ENCODE results near the gene GOLGA7B. TPM values are rescaled to one million over a fixed set of nuclear protein-coding genes. Genes with fewer than 3 reads are reported as not detected.
A peak's percentile ranks its signal among the peaks of the same experiment; 100 is the strongest.

Gene GOLGA7B
- total RNA-seq (2012; rRNA removed), result not detected in 2 replicates
- not detected in 2 replicates for polyA plus RNA-seq (2012; rRNA removed)
- polyA plus RNA-seq (2012; cell fraction: cytosol; rRNA removed), result not detected in 2 replicates
- 0.01 and 0.02 TPM in 2 replicates for polyA plus RNA-seq (2012; cell fraction: nucleus; rRNA removed; ENCODE audit: low replicate concordance)
- percentile 5 among the genes with signal in this experiment for Bru-seq, nascent RNA
- BruChase-seq, experiment 1, labeled RNA remaining after a 6-hour chase, result percentile 14 among the genes with signal in this experiment
- BruChase-seq, experiment 2, labeled RNA remaining after a 2-hour chase, result percentile 18 among the genes with signal in this experiment
- long read RNA-seq, result 0 reads

- H4K91ac ChIP-seq (ENCODE audit: insufficient read depth, low read depth, low read length), result no peak within 1 kb of the TSS
- ATAC-seq (ENCODE audit: low read depth) (peak; percentile 82), DNase-seq (peak; percentile 7)
- H3K9me1 ChIP-seq (ENCODE audit: insufficient read depth, low read length), result no peaks in the 10 kb centered on the region
- no peak within 1 kb of the TSS for H3K14ac ChIP-seq (replicated peaks; ENCODE audit: low read depth, low read length)
- WGBS, 2 experiments (ENCODE audit: extremely low coverage in 2 of 2, insufficient read length in 1 of 2), result 0% methylated on average over 2 of the region's 87 CpGs; no CpG with 5 or more reads in 1 of the 2 experiments
- H3K56ac ChIP-seq (ENCODE audit: extremely low read depth, insufficient read depth, low read length), result no peak within 1 kb of the TSS
- H2AK9ac ChIP-seq (replicated peaks; ENCODE audit: low read depth, low read length, poor library complexity), result no peak within 1 kb of the TSS
- H2BK20ac ChIP-seq (ENCODE audit: low read depth, low read length), result no peak within 1 kb of the TSS
- no peaks in the 10 kb centered on the region for H3K79me1 ChIP-seq (ENCODE audit: low read depth in 1 of 2, low read length in 2 of 2)
- H2BK5ac ChIP-seq (ENCODE audit: low read depth, low read length, poor library complexity, severe bottlenecking), result no peak within 1 kb of the TSS
- H4K20me1 ChIP-seq (ENCODE audit: insufficient read depth, low read length), result no peaks in the 10 kb centered on the region; the same call in 1 of the 2 replicates
- ChIA-PET CTCF (no interaction called here), POLR2A (ENCODE audit: unreplicated experiment) (interaction anchor here (0.6 kb wide), 1 partner anchor 137 kb away, joined by 4 read pairs; no protein-coding TSS in a partner anchor)
- H3K23ac ChIP-seq (ENCODE audit: low read depth, low read length), result no peak within 1 kb of the TSS
- H4K5ac ChIP-seq (ENCODE audit: low read depth, low read length), result no peak within 1 kb of the TSS
- TF ChIP-seq RCOR1 (IDR thresholded peaks at IDR 0.05; ENCODE audit: insufficient replicate concordance, low read length), result no peak
- no peak for TF ChIP-seq ELK1 (IDR thresholded peaks at IDR 0.05; ENCODE audit: borderline replicate concordance, low read depth, low read length)
- TF ChIP-seq, protein P1, sequence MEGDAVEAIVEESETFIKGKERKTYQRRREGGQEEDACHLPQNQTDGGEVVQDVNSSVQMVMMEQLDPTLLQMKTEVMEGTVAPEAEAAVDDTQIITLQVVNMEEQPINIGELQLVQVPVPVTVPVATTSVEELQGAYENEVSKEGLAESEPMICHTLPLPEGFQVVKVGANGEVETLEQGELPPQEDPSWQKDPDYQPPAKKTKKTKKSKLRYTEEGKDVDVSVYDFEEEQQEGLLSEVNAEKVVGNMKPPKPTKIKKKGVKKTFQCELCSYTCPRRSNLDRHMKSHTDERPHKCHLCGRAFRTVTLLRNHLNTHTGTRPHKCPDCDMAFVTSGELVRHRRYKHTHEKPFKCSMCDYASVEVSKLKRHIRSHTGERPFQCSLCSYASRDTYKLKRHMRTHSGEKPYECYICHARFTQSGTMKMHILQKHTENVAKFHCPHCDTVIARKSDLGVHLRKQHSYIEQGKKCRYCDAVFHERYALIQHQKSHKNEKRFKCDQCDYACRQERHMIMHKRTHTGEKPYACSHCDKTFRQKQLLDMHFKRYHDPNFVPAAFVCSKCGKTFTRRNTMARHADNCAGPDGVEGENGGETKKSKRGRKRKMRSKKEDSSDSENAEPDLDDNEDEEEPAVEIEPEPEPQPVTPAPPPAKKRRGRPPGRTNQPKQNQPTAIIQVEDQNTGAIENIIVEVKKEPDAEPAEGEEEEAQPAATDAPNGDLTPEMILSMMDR (conservative IDR thresholded peaks at IDR 0.05; ENCODE audit: low read depth, low read length), result no peak
- no peak for TF ChIP-seq NFE2L2 (IDR thresholded peaks at IDR 0.05; ENCODE audit: low read depth, low read length)
- no peak for TF ChIP-seq RAD21 (IDR thresholded peaks at IDR 0.05; ENCODE audit: low read length)
- TF ChIP-seq BHLHE40 (IDR thresholded peaks at IDR 0.05; ENCODE audit: low read depth, low read length), result no peak
- TF ChIP-seq POLR2A (IDR thresholded peaks at IDR 0.05; ENCODE audit: low read depth, low read length), result no peak
- H3K18ac ChIP-seq (ENCODE audit: low read depth, low read length), result no peak within 1 kb of the TSS
- H3K36me3 ChIP-seq (ENCODE audit: control insufficient read depth, insufficient read depth, low read length), result no peaks in the 10 kb centered on the region
- peak within 1 kb of the TSS; percentile 66 for H2AFZ ChIP-seq (replicated peaks; ENCODE audit: low read length, poor library complexity)
- no peak within 1 kb of the TSS for H2AK5ac ChIP-seq (ENCODE audit: low read depth, low read length)
- intact Hi-C loops (cut with micrococcal nuclease) (no loop called here), dilution Hi-C loops (cut with HindIII; ENCODE audit: low sequenced_read_pairs, unreplicated experiment) (no loop called here), in situ Hi-C loops (cut with MboI; ENCODE audit: low sequenced_read_pairs) (no loop called here)
- H3K4me2 ChIP-seq (ENCODE audit: low read depth, low read length), result peak within 1 kb of the TSS; percentile 78
- no peak within 1 kb of the TSS for H3K9ac ChIP-seq (ENCODE audit: low read depth, low read length)
- H3K9me3 ChIP-seq (ENCODE audit: control insufficient read depth, insufficient read depth, low read length), result no peaks in the 10 kb centered on the region
- H4K8ac ChIP-seq (ENCODE audit: low read depth in 2 of 2, low read length in 2 of 2), result no peak within 1 kb of the TSS
- no peak within 1 kb of the TSS for H3K27ac ChIP-seq (ENCODE audit: insufficient read depth, low read length)
- H2BK120ac ChIP-seq (ENCODE audit: low read depth, low read length), result no peak within 1 kb of the TSS
- no TSS peak for BruUV-seq (replicated peaks)
- no peak within 1 kb of the TSS for H3K4ac ChIP-seq (ENCODE audit: low read depth, low read length)
- peaks cover 33% of the 10 kb centered on the region for H3K27me3 ChIP-seq (ENCODE audit: control insufficient read depth, insufficient read depth, low read length)
- H2BK15ac ChIP-seq (ENCODE audit: low read depth, low read length), result no peak within 1 kb of the TSS
- H3K4me1 ChIP-seq (ENCODE audit: control insufficient read depth, insufficient read depth, low read length), result no peaks in the 10 kb centered on the region
- no peak within 1 kb of the TSS for H3K4me3 ChIP-seq (ENCODE audit: insufficient read depth, low read depth, low read length)
These were observed at the start of gene GOLGA7B for GRCh38 chr10:97849687-97850402. GOLGA7B (plus strand) TSS chr10:97849843; CDS start chr10:97850304, 461 bp downstream.
